Stomach (tissue), 4 donors: Measurements from ENCODE around the gene RAB33A.

Experiments used
- CTCF ChIP-seq, 7 experiments: fragments of 450-650 bp in 4 of 7; fragments of 200-600 bp in 3 of 7; sonication (generic) in 3 of 7; IDR thresholded peaks; one replicate each; pipeline ENCODE4 v1.5.1; 2016 to 2019; ENCODE audit warnings: antibody characterized with exemption in 7 of 7, control low read depth in 2 of 7, mild to moderate bottlenecking in 1 of 7
- POLR2A ChIP-seq, 4 donors: fragments of 450-650 bp; IDR thresholded peaks; one replicate each; pipeline ENCODE4 v1.6.1; 2016; ENCODE audit warnings: antibody characterized with exemption in 4 of 4, control low read depth in 2 of 4, mild to moderate bottlenecking in 1 of 4, moderate library complexity in 1 of 4

GRCh38 chrX:130136496-130136895 is 35.3 kb upstream of the RAB33A start:
- TF ChIP-seq CTCF (IDR thresholded peaks at IDR 0.05), result no peak
- no peak for TF ChIP-seq POLR2A (IDR thresholded peaks at IDR 0.05)
